Fibroblast of the conjunctiva (primary cell): Measurements from ENCODE around the gene IKBIP.
"Not testable (repeated sequence)": the region's sequence is repeated elsewhere in the genome, so short reads cannot be mapped to it uniquely, and the experiment has no call there.

Experiments used
- DNase-seq: peaks from one replicate; pipeline ENCODE4 v3.0.0-alpha.2; 2010; ENCODE audit warnings: low read depth

The IKBIP gene

DNA sequence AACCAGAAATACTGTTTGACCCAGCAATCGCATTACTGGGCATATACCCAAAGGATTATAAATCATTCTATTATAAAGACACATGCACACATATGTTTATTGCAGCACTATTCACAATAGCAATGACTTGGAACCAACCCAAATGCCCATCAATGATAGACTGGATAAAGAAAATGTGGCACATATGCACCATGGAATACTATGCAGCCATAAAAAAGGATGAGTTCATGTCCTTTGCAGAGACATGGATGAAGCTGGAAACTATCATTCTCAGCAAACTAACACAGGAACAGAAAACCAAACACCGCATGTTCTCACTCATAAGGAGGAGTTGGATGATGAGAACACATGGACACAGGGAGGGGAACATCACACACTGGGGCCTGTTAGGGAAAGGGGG, 67.8 kb downstream of the IKBIP start:
- not testable (repeated sequence) for DNase-seq

GRCh38 chr12:98575013-98575412, 69.6 kb downstream of the IKBIP start:
- DNase-seq, result no peak
